Measurements from ENCODE around the gene IFNA17.
"Not testable (repeated sequence)": the region's sequence is repeated elsewhere in the genome, so short reads cannot be mapped to it uniquely, and the experiment has no call there.

Gene IFNA17

DNA sequence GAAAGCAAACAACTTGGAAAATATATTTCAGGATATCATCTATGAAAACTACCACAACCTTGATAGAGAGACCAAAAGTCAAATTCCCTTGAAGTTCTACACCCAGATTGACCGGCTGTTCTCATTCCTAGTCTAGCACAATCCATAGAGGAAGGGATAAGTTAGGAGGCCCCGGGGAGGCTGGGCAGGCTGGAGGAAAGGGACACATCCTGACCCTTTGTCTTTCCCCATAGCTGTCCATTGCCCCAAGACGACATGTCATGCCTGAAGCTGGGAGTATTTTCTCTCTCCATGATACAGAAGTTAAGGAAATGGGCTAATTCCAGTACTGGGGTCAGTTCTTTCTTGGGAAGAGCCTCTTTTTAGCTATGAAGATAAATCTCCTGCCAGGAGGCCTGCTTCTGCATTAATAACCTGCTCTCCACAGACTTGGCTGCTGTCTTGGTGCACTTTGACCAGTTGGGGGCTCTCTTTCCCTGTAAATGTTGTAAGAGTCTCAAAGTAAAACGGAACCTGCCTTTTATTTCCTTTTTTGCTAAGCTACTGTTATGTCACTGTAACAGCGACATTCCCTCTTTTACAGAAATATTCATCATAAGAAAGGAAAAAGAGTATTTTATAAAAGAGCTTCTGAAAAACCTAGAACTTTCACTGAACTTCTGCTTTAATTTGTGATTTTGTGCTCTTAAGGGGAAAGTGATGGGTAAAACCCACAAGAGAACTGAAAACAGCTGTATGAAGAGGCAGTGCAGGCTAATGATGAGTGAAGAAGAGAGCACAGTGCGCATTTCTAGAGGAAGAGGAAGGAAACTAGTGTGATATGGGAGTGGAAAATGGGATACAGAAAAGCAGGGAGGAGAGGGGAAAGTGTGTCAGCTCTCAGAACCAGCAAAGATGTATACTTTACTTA, 32.9 kb downstream of the IFNA17 start:
- not testable (repeated sequence) for DNase-seq (ENCODE audit: low read depth); H3K4me3 ChIP-seq (ENCODE audit: low read length)
- TF ChIP-seq CTCF (conservative IDR thresholded peaks at IDR 0.05; ENCODE audit: low read depth, low read length) = peak; percentile 66

DNA sequence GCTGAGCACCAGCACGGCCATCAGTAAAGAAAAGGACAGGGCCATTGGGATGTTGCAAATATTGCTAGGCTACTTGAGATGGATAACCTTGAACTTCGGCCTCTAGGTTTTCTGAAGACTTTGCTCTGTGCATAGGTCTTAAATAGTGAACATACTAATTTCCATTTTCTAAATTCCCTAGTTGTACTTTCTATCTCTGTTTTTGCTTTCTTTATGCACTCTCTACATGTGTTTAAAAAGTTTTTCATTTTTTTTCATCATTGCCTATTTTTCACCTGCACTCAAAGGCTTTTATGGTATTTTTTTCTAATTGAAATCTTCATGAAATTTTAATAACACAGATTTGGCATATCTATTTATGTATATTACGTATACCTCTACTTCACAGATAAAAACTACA, 40.5 kb downstream of the IFNA17 start, which contains the start of gene IFNA4:
Gene IFNA4, minus strand, starts transcription at position 101 of the 400 bp plus-strand sequence. Its CDS starts 56 bp downstream, at position 45.
- not testable (repeated sequence) for DNase-seq (ENCODE audit: low read depth); H3K4me3 ChIP-seq (ENCODE audit: low read length)

GRCh38 chr9:21182810-21183736, 44.9 kb downstream of the IFNA17 start:
- TF ChIP-seq CTCF (conservative IDR thresholded peaks at IDR 0.05; ENCODE audit: low read depth, low read length) = peak; percentile 67
- DNase-seq (ENCODE audit: low read depth); H3K4me3 ChIP-seq (ENCODE audit: low read length): not testable (repeated sequence)
